GM12801 (cell line): Measurements from ENCODE around the gene RRAS.

Experiments
- TF ChIP-seq, protein P1 (sequence below): IDR thresholded peaks from one replicate; pipeline ENCODE4 v1.5.1; 2011; ENCODE audit warnings: control low read depth; ENCODE audit not compliant: insufficient read length; ENCODE audit errors: extremely low read depth

RRAS gene

GRCh38 chr19:49655570-49656455 is 15.9 kb upstream of the RRAS start:
- TF ChIP-seq, protein P1, sequence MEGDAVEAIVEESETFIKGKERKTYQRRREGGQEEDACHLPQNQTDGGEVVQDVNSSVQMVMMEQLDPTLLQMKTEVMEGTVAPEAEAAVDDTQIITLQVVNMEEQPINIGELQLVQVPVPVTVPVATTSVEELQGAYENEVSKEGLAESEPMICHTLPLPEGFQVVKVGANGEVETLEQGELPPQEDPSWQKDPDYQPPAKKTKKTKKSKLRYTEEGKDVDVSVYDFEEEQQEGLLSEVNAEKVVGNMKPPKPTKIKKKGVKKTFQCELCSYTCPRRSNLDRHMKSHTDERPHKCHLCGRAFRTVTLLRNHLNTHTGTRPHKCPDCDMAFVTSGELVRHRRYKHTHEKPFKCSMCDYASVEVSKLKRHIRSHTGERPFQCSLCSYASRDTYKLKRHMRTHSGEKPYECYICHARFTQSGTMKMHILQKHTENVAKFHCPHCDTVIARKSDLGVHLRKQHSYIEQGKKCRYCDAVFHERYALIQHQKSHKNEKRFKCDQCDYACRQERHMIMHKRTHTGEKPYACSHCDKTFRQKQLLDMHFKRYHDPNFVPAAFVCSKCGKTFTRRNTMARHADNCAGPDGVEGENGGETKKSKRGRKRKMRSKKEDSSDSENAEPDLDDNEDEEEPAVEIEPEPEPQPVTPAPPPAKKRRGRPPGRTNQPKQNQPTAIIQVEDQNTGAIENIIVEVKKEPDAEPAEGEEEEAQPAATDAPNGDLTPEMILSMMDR = no peak

- TF ChIP-seq, protein P1 = no peak
These were observed 14.6 kb upstream of the RRAS start for GRCh38 chr19:49654581-49654980.

GRCh38 chr19:49653466-49653806 is 13.5 kb upstream of the RRAS start:
- TF ChIP-seq, protein P1 = no peak

- TF ChIP-seq, protein P1 = no peak
These were observed 12.9 kb upstream of the RRAS start for GRCh38 chr19:49652551-49653465.

DNA sequence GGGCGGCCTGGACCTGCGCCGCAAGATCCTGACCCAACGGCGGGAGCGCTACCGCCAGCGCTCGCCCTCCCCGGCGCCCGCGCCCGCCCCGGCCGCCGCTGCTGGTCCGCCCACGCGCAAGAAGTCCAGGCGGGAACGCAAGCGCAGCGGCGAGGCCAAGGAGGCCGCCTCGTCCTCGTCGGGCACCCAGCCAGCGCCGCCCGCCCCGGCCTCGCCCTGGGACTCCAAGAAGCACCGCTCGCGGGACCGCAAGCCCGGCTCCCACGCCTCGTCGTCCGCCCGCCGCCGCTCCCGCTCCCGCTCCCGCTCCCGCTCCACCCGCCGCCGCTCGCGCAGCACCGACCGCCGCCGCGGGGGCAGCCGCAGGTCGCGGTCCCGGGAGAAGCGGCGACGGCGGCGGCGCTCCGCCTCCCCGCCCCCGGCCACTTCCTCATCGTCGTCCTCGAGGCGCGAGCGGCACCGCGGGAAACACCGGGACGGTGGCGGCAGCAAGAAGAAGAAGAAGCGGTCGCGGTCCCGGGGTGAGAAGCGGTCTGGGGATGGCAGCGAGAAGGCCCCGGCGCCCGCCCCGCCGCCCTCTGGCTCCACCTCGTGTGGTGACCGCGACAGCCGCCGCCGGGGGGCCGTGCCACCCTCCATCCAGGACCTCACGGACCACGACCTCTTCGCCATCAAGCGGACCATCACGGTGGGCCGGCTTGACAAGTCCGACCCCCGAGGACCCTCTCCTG is 12.0 kb upstream of the RRAS start:
- TF ChIP-seq, protein P1 = no peak

DNA sequence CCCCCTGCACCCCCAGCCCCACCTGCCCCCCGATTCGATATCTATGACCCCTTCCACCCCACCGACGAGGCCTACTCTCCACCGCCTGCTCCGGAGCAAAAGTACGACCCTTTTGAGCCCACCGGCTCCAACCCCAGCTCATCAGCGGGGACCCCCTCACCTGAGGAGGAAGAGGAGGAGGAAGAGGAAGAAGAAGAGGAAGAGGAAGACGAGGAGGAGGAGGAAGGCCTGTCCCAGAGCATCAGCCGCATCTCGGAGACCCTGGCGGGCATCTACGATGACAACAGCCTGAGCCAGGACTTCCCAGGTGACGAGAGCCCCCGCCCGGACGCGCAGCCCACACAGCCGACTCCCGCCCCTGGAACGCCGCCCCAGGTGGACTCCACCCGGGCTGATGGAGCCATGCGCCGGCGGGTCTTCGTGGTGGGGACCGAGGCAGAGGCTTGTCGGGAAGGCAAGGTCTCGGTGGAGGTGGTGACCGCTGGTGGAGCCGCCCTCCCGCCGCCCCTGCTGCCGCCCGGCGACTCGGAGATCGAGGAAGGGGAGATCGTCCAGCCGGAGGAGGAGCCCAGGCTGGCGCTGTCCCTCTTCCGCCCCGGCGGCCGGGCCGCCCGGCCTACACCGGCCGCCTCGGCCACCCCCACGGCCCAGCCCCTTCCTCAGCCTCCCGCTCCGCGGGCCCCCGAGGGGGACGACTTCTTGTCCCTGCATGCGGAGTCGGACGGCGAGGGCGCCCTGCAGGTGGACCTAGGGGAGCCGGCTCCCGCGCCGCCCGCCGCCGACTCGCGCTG is 11.3 kb upstream of the RRAS start:
- TF ChIP-seq, protein P1 = no peak
